Adrenal gland (tissue), 5 donors: Measurements from ENCODE around the gene NRXN3.

Experiments
- POLR2A ChIP-seq, 2 donors: fragments of 450-650 bp; IDR thresholded peaks; one replicate each; pipeline ENCODE4 v1.6.1; 2017; ENCODE audit warnings: antibody characterized with exemption in 2 of 2, mild to moderate bottlenecking in 2 of 2, moderate library complexity in 1 of 2
- TF ChIP-seq, protein P1 (sequence below), 6 experiments: fragments of 450-650 bp in 4 of 6; fragments of 200-600 bp in 2 of 6; sonication (generic) in 1 of 6; IDR thresholded peaks; 1 replicate in 5 of 6; 2 replicates in 1 of 6; pipeline versions ENCODE4 v1.5.1 to v1.8.0; 2016 to 2021; ENCODE audit warnings: antibody characterized with exemption in 6 of 6, mild to moderate bottlenecking in 2 of 6, moderate library complexity in 1 of 6
- donor health status: DM: no; HTN: no; CAD: no.

DNA sequence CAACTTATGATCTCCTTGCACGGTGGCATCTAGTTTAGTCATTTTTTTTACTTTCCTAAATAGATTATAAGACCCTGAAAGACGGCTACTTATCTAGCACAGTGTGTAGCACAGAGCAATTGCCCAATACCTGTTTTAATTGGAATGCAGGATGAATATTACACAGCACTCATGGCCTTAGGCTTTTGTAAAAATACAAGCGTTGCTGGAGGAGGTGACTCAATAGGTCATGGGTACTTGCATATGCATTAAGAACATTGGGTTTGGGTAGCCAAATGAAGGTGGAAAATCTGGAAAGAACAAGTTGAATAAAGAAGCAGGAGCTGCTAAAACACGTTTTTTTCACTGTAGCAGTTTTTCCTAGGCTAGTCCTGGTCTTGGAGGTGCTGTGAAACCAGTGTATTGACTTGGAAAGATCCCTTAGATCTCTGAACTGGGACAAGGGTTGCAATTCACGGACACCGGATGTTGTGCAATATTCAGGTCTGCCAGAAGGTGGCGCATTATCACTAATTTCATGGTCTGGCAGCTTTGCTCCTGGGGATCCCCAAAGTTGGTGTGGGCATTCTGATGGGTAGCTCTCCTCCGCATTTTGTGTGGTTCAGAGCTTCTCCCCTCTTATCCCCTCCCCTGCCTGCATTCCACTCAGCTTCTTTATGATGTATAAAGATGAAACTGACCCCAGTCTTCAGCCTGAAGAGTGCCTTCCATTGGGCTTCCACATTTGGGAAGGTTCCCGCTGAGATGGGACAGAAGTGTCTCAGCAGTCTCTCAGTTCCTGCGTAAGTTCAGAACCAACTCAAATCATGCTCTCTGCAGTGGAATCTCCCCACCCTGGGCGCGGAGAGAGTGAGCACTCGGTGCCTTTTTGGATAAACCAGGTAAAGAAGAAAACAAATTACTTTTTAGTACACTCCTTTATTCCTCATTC, 278.3 kb downstream of the NRXN3 start:
- TF ChIP-seq POLR2A (IDR thresholded peaks at IDR 0.05): no peak
- TF ChIP-seq, protein P1, sequence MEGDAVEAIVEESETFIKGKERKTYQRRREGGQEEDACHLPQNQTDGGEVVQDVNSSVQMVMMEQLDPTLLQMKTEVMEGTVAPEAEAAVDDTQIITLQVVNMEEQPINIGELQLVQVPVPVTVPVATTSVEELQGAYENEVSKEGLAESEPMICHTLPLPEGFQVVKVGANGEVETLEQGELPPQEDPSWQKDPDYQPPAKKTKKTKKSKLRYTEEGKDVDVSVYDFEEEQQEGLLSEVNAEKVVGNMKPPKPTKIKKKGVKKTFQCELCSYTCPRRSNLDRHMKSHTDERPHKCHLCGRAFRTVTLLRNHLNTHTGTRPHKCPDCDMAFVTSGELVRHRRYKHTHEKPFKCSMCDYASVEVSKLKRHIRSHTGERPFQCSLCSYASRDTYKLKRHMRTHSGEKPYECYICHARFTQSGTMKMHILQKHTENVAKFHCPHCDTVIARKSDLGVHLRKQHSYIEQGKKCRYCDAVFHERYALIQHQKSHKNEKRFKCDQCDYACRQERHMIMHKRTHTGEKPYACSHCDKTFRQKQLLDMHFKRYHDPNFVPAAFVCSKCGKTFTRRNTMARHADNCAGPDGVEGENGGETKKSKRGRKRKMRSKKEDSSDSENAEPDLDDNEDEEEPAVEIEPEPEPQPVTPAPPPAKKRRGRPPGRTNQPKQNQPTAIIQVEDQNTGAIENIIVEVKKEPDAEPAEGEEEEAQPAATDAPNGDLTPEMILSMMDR (IDR thresholded peaks at IDR 0.05): peak; percentile 39 to 66 (median 62)
